Loucy (cell line): Measurements from ENCODE around the gene MCHR2.

Experiments
- H2AFZ ChIP-seq: fragments of 200-600 bp; sonication (generic); 2 replicates; pipeline ENCODE4 v1.6.0; 2016; ENCODE audit warnings: antibody characterized with exemption, mild to moderate bottlenecking, low read length, moderate library complexity
- H3F3A ChIP-seq: fragments of 200-600 bp; 2 replicates; pipeline ENCODE4 v1.6.0; 2016; ENCODE audit warnings: antibody characterized with exemption, low read depth, mild to moderate bottlenecking
- H3K27me3 ChIP-seq: fragments of 200-600 bp; sonication (generic); 2 replicates; pipeline ENCODE4 v1.6.1; 2014; ENCODE audit warnings: low read length, mild to moderate bottlenecking; ENCODE audit not compliant: insufficient read depth, poor library complexity, severe bottlenecking
- H3K36me3 ChIP-seq: fragments of 200-600 bp; sonication (generic); 2 replicates; pipeline ENCODE4 v1.6.1; 2016; ENCODE audit warnings: low read length; ENCODE audit not compliant: insufficient read depth
- H3K4me1 ChIP-seq: fragments of 200-600 bp; sonication (generic); 2 replicates; pipeline ENCODE4 v1.5.1; 2014; ENCODE audit warnings: low read length, mild to moderate bottlenecking; ENCODE audit not compliant: insufficient read depth, poor library complexity, severe bottlenecking
- H3K4me2 ChIP-seq: fragments of 200-600 bp; sonication (generic); 2 replicates; pipeline ENCODE4 v1.6.0; 2014; ENCODE audit warnings: antibody characterized with exemption, low read length, low read depth, mild to moderate bottlenecking; ENCODE audit not compliant: poor library complexity, severe bottlenecking
- H3K4me3 ChIP-seq: fragments of 200-600 bp; sonication (generic); 2 replicates; pipeline ENCODE4 v1.5.1; 2014; ENCODE audit warnings: low read length, mild to moderate bottlenecking, mixed read lengths; ENCODE audit not compliant: poor library complexity, severe bottlenecking
- H3K79me2 ChIP-seq: fragments of 200-600 bp; sonication (generic); 2 replicates; pipeline ENCODE4 v1.6.1; 2014; ENCODE audit warnings: low read length; ENCODE audit not compliant: insufficient read depth
- H3K9ac ChIP-seq: fragments of 200-600 bp; sonication (generic); 2 replicates; pipeline ENCODE4 v1.6.0; 2014; ENCODE audit warnings: mild to moderate bottlenecking, low read depth, low read length, moderate library complexity; ENCODE audit not compliant: poor library complexity, severe bottlenecking
- H3K9me2 ChIP-seq: fragments of 200-600 bp; sonication (generic); replicated peaks from 2 replicates; pipeline ENCODE4 v1.6.1; 2016; ENCODE audit warnings: low read depth, low read length, mixed read lengths
- H3K9me3 ChIP-seq: fragments of 200-600 bp; sonication (generic); 2 replicates; pipeline ENCODE4 v1.6.1; 2014; ENCODE audit warnings: mild to moderate bottlenecking, antibody characterized with exemption, low read length, low read depth; ENCODE audit not compliant: insufficient read depth
- H4K20me1 ChIP-seq: fragments of 200-600 bp; sonication (generic); 2 replicates; pipeline ENCODE4 v1.6.0; 2014; ENCODE audit warnings: antibody characterized with exemption, low read length, mild to moderate bottlenecking; ENCODE audit not compliant: insufficient read depth, poor library complexity, severe bottlenecking
- EZH2phosphoT487 ChIP-seq: fragments of 200-600 bp; IDR thresholded peaks from 2 replicates; pipeline ENCODE4 v1.6.1; 2018; ENCODE audit warnings: antibody characterized with exemption, mild to moderate bottlenecking, moderate library complexity, borderline replicate concordance
- TF ChIP-seq, protein P1 (sequence below): fragments of 200-600 bp; sonication (generic); conservative IDR thresholded peaks from 2 replicates; pipeline ENCODE4 v1.5.1; 2014; ENCODE audit warnings: mild to moderate bottlenecking, antibody characterized with exemption, low read length

The MCHR2 gene

DNA sequence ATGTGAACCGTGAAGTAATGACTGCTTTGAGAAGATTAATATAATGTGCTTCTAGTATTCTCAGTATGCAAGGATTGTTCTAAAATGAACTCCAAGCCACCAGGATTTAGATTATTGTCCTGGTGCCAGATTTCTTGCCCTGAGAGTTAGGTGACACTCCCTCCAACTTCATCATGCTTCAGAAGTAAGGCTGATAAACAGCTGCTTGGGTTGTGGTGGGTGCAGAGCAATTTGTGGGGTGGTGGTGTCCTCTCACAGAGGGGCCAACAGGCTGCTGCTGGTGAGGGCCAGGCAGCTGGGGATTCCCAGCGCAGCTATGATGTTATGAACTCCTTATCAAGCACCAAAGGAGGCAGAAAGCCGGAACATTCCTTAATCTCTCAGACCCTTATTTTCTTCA is 114.6 kb downstream of the MCHR2 start:
- TF ChIP-seq, protein P1, sequence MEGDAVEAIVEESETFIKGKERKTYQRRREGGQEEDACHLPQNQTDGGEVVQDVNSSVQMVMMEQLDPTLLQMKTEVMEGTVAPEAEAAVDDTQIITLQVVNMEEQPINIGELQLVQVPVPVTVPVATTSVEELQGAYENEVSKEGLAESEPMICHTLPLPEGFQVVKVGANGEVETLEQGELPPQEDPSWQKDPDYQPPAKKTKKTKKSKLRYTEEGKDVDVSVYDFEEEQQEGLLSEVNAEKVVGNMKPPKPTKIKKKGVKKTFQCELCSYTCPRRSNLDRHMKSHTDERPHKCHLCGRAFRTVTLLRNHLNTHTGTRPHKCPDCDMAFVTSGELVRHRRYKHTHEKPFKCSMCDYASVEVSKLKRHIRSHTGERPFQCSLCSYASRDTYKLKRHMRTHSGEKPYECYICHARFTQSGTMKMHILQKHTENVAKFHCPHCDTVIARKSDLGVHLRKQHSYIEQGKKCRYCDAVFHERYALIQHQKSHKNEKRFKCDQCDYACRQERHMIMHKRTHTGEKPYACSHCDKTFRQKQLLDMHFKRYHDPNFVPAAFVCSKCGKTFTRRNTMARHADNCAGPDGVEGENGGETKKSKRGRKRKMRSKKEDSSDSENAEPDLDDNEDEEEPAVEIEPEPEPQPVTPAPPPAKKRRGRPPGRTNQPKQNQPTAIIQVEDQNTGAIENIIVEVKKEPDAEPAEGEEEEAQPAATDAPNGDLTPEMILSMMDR: no peak
- TF ChIP-seq EZH2phosphoT487: no peak
- Histone ChIP-seq H3K9ac (no peak overlapping the region), H3K4me2 (no peak overlapping the region), H2AFZ (no peak overlapping the region), H4K20me1 (no peaks in the 10 kb centered on the region), H3K36me3 (no peaks in the 10 kb centered on the region), H3F3A (no peaks in the 10 kb centered on the region), H3K9me3 (no peaks in the 10 kb centered on the region), H3K4me3 (no peak overlapping the region), H3K79me2 (no peaks in the 10 kb centered on the region), H3K27me3 (no peaks in the 10 kb centered on the region), H3K4me1 (no peaks in the 10 kb centered on the region), H3K9me2 (no peaks in the 10 kb centered on the region)

GRCh38 chr6:99875068-99875467 is 119.0 kb downstream of the MCHR2 start:
- no peak overlapping the region for H3K4me2 ChIP-seq
- no peak for TF ChIP-seq EZH2phosphoT487
- TF ChIP-seq, protein P1: no peak
- no peaks in the 10 kb centered on the region for H3F3A ChIP-seq
- no peak overlapping the region for H2AFZ ChIP-seq
- H4K20me1 ChIP-seq: no peaks in the 10 kb centered on the region
- no peak overlapping the region for H3K9ac ChIP-seq
- no peaks in the 10 kb centered on the region for H3K4me1 ChIP-seq
- H3K79me2 ChIP-seq: no peaks in the 10 kb centered on the region
- H3K4me3 ChIP-seq: no peak overlapping the region
- no peaks in the 10 kb centered on the region for H3K27me3 ChIP-seq
- no peaks in the 10 kb centered on the region for H3K9me2 ChIP-seq
- no peaks in the 10 kb centered on the region for H3K9me3 ChIP-seq
- no peaks in the 10 kb centered on the region for H3K36me3 ChIP-seq

GRCh38 chr6:99873084-99873483 is 120.9 kb downstream of the MCHR2 start:
- H3K9me3 ChIP-seq: no peaks in the 10 kb centered on the region
- no peak for TF ChIP-seq EZH2phosphoT487
- TF ChIP-seq, protein P1: no peak
- H3F3A ChIP-seq: no peaks in the 10 kb centered on the region
- H3K4me1 ChIP-seq: no peaks in the 10 kb centered on the region
- H3K9me2 ChIP-seq: no peaks in the 10 kb centered on the region
- no peaks in the 10 kb centered on the region for H3K27me3 ChIP-seq
- no peak overlapping the region for H3K9ac ChIP-seq
- no peak overlapping the region for H3K4me3 ChIP-seq
- no peaks in the 10 kb centered on the region for H3K36me3 ChIP-seq
- no peak overlapping the region for H3K4me2 ChIP-seq
- no peak overlapping the region for H2AFZ ChIP-seq
- H3K79me2 ChIP-seq: no peaks in the 10 kb centered on the region
- H4K20me1 ChIP-seq: no peaks in the 10 kb centered on the region
